IMR-90 (cell line): ENCODE measurements around the gene ARNT2. TPM values are rescaled to one million over a fixed set of nuclear protein-coding genes. Genes with fewer than 3 reads are reported as not detected.

ENCODE experiments used
- ATAC-seq: fragments of 200-7000 bp; cut with Tn5 transposase; 2 replicates; pipeline ENCODE4 v1.9.1; 2020; ENCODE audit warnings: low read depth, mild to moderate bottlenecking, moderate library complexity
- BruUV-seq: library from RNA; stranded (reverse); fragments of 400-500 nt; replicated peaks from 2 replicates; lab custom pipeline; 2021; lab: Mats Ljungman, UMichigan
- CTCF ChIA-PET: fragments of 300-600 bp; formaldehyde crosslinking; extraction: SDS; loops from one replicate; lab custom pipeline; 2021; ENCODE audit warnings: antibody characterized with exemption; lab: Yijun Ruan, JAX
- POLR2A ChIA-PET: fragments of 300-600 bp; sonication (Branson Sonifier 250); formaldehyde crosslinking; loops from one replicate; lab custom pipeline; 2022; ENCODE audit warnings: antibody characterized with exemption; ENCODE audit not compliant: unreplicated experiment; lab: Charles Lee
- DNase-seq: peaks from one replicate; pipeline ENCODE4 v3.0.0; 2013
- H2AFZ ChIP-seq: replicated peaks from 2 replicates; pipeline ENCODE3; 2013; ENCODE audit warnings: low read length, mild to moderate bottlenecking; ENCODE audit not compliant: poor library complexity
- H2AK5ac ChIP-seq: 2 replicates; pipeline ENCODE4 v1.6.1; 2013; ENCODE audit warnings: low read depth, low read length, inconsistent platforms
- H2AK9ac ChIP-seq: replicated peaks from 2 replicates; pipeline ENCODE3; 2013; ENCODE audit warnings: mild to moderate bottlenecking, low read depth, low read length, moderate library complexity; ENCODE audit not compliant: poor library complexity
- H2BK120ac ChIP-seq: 2 replicates; pipeline ENCODE4 v1.6.1; 2013; ENCODE audit warnings: low read depth, low read length, inconsistent platforms
- H2BK15ac ChIP-seq: 3 replicates; pipeline ENCODE4 v1.6.1; 2013; ENCODE audit warnings: low read depth, low read length, inconsistent platforms
- H2BK20ac ChIP-seq: 2 replicates; pipeline ENCODE4 v1.6.1; 2013; ENCODE audit warnings: low read depth, mild to moderate bottlenecking, inconsistent platforms, low read length, moderate library complexity
- H2BK5ac ChIP-seq: 2 replicates; pipeline ENCODE4 v1.6.1; 2013; ENCODE audit warnings: mild to moderate bottlenecking, low read depth, low read length, inconsistent platforms; ENCODE audit not compliant: poor library complexity, severe bottlenecking
- H3K14ac ChIP-seq: replicated peaks from 2 replicates; pipeline ENCODE4 v1.6.1; 2013; ENCODE audit warnings: low read depth, low read length, inconsistent platforms
- H3K18ac ChIP-seq: 2 replicates; pipeline ENCODE4 v1.6.1; 2013; ENCODE audit warnings: low read depth, low read length, control low read depth
- H3K23ac ChIP-seq: 2 replicates; pipeline ENCODE4 v1.6.1; 2013; ENCODE audit warnings: low read depth, low read length, inconsistent platforms
- H3K27ac ChIP-seq: 2 replicates; pipeline ENCODE4 v1.5.1; 2013; ENCODE audit warnings: mild to moderate bottlenecking, control low read depth, low read length; ENCODE audit not compliant: insufficient read depth
- H3K27me3 ChIP-seq: 2 replicates; pipeline ENCODE4 v1.6.1; 2013; ENCODE audit warnings: low read length; ENCODE audit not compliant: control insufficient read depth, insufficient read depth
- H3K36me3 ChIP-seq: 2 replicates; pipeline ENCODE4 v1.6.1; 2013; ENCODE audit warnings: low read length, mixed read lengths; ENCODE audit not compliant: control insufficient read depth, insufficient read depth
- H3K4ac ChIP-seq: 2 replicates; pipeline ENCODE4 v1.6.1; 2013; ENCODE audit warnings: low read depth, low read length, inconsistent platforms
- H3K4me1 ChIP-seq: 2 replicates; pipeline ENCODE4 v1.6.1; 2013; ENCODE audit warnings: low read length, mixed read lengths; ENCODE audit not compliant: control insufficient read depth, insufficient read depth
- H3K4me2 ChIP-seq: 2 replicates; pipeline ENCODE4 v1.6.1; 2013; ENCODE audit warnings: low read depth, mild to moderate bottlenecking, control low read depth, low read length, moderate library complexity
- H3K4me3 ChIP-seq: 2 replicates; pipeline ENCODE4 v1.5.1; 2013; ENCODE audit warnings: low read depth, mild to moderate bottlenecking, control low read depth, low read length, moderate library complexity; ENCODE audit not compliant: insufficient read depth
- H3K56ac ChIP-seq: 2 replicates; pipeline ENCODE4 v1.6.1; 2013; ENCODE audit warnings: low read length, inconsistent platforms; ENCODE audit not compliant: insufficient read depth; ENCODE audit errors: extremely low read depth
- H3K79me1 ChIP-seq, 2 experiments: 2 replicates each; pipeline ENCODE4 v1.6.1; 2013; ENCODE audit warnings: low read length in 2 of 2, inconsistent platforms in 1 of 2, low read depth in 1 of 2
- H3K9ac ChIP-seq: 2 replicates; pipeline ENCODE4 v1.6.1; 2013; ENCODE audit warnings: low read depth, low read length, control low read depth
- H3K9me1 ChIP-seq: 2 replicates; pipeline ENCODE4 v1.6.1; 2013; ENCODE audit warnings: low read length, inconsistent platforms; ENCODE audit not compliant: insufficient read depth
- H3K9me3 ChIP-seq: 2 replicates; pipeline ENCODE4 v1.6.1; 2013; ENCODE audit warnings: low read length; ENCODE audit not compliant: control insufficient read depth, insufficient read depth
- H4K20me1 ChIP-seq: 2 replicates; pipeline ENCODE4 v1.6.1; 2013; ENCODE audit warnings: low read length, inconsistent platforms; ENCODE audit not compliant: insufficient read depth
- H4K5ac ChIP-seq: 2 replicates; pipeline ENCODE4 v1.6.1; 2013; ENCODE audit warnings: mild to moderate bottlenecking, low read depth, low read length, control low read depth
- H4K8ac ChIP-seq, 2 experiments: 2 replicates each; pipeline ENCODE4 v1.6.1; 2013; ENCODE audit warnings: low read depth in 2 of 2, low read length in 2 of 2, control low read depth in 1 of 2, inconsistent platforms in 1 of 2
- H4K91ac ChIP-seq: 2 replicates; pipeline ENCODE4 v1.6.1; 2013; ENCODE audit warnings: low read depth, low read length, inconsistent platforms; ENCODE audit not compliant: insufficient read depth
- CEBPB ChIP-seq: IDR thresholded peaks from 2 replicates; pipeline ENCODE4 v1.6.1; 2012; ENCODE audit warnings: low read depth, low read length, improper control_type of control experiment
- CHD1 ChIP-seq: IDR thresholded peaks from 2 replicates; pipeline ENCODE4 v1.6.1; 2012; ENCODE audit warnings: low read depth, low read length, improper control_type of control experiment
- FOS ChIP-seq: fragments of 150-350 bp; IDR thresholded peaks from 2 replicates; pipeline ENCODE4 v1.6.1; 2016; ENCODE audit warnings: low read depth, low read length
- MAFK ChIP-seq: IDR thresholded peaks from 2 replicates; pipeline ENCODE4 v1.6.1; 2012; ENCODE audit warnings: low read depth, low read length, improper control_type of control experiment
- MAZ ChIP-seq: IDR thresholded peaks from 2 replicates; pipeline ENCODE4 v1.6.1; 2012; ENCODE audit warnings: low read depth, mild to moderate bottlenecking, low read length, improper control_type of control experiment, moderate library complexity, borderline replicate concordance
- MXI1 ChIP-seq: IDR thresholded peaks from 2 replicates; pipeline ENCODE4 v1.6.1; 2012; ENCODE audit warnings: low read depth, mild to moderate bottlenecking, low read length, moderate library complexity, borderline replicate concordance
- POLR2A ChIP-seq: IDR thresholded peaks from 2 replicates; pipeline ENCODE4 v1.6.1; 2012; ENCODE audit warnings: mild to moderate bottlenecking, low read depth, low read length
- RAD21 ChIP-seq: IDR thresholded peaks from 2 replicates; pipeline ENCODE4 v1.6.1; 2012; ENCODE audit warnings: low read length, improper control_type of control experiment
- RCOR1 ChIP-seq: IDR thresholded peaks from 2 replicates; pipeline ENCODE4 v1.6.1; 2012; ENCODE audit warnings: mild to moderate bottlenecking, low read length, improper control_type of control experiment; ENCODE audit not compliant: insufficient replicate concordance
- RFX5 ChIP-seq: IDR thresholded peaks from 2 replicates; pipeline ENCODE4 v1.8.0; 2012; ENCODE audit warnings: low read depth, mild to moderate bottlenecking, low read length, moderate library complexity
- SMC3 ChIP-seq: fragments of 150-350 bp; IDR thresholded peaks from 2 replicates; pipeline ENCODE4 v1.6.1; 2016; ENCODE audit warnings: low read depth, mild to moderate bottlenecking, antibody characterized with exemption, low read length, moderate library complexity
- WGBS, 2 experiments: methylation state at CpG; one replicate each; pipeline versions ENCODE4 v1.1.5 to v1.1.7; 2013; ENCODE audit warnings: missing lambda C conversion rate in 2 of 2; ENCODE audit not compliant: insufficient read length in 1 of 2; ENCODE audit errors: extremely low coverage in 2 of 2; 5-methylcytosine and 5-hydroxymethylcytosine counted together
- dilution Hi-C: fragments of 300-500 bp; cut with HindIII; formaldehyde crosslinking; loops from one replicate; pipeline ENCODE4 v1.14.3; 2018; ENCODE audit warnings: low sequenced_read_pairs; ENCODE audit not compliant: unreplicated experiment
- in situ Hi-C: fragments of 300-500 bp; cut with MboI; formaldehyde crosslinking; loops from 3 replicates; pipeline ENCODE4 v1.14.3; 2019; ENCODE audit warnings: low sequenced_read_pairs, inconsistent platforms, mixed read lengths
- intact Hi-C: fragments of 100-400 bp; cut with micrococcal nuclease; formaldehyde crosslinking; loops from 2 replicates; pipeline ENCODE4 v1.10.0; 2022
- polyA plus RNA-seq, 3 experiments: library from polyadenylated mRNA; depleted of rRNA; stranded (reverse); fragments of >200 nt; gene quantifications; 2 replicates each; pipeline ENCODE4 v1.2.3, GENCODE V29; 2012; ENCODE audit warnings: low replicate concordance in 1 of 3
- total RNA-seq: library from RNA; depleted of rRNA; stranded (reverse); fragments of >200 nt; gene quantifications from 2 replicates; pipeline ENCODE4 v1.2.3, GENCODE V29; 2012

ARNT2 gene
- total and polyA plus RNA-seq, 2 of the 4 experiments (the other 2 are of a cell fraction) = 18.2 to 19.0 TPM

GRCh38 chr15:80475572-80475971, 71.4 kb downstream of the ARNT2 start (continued):
- no peak for TF ChIP-seq RFX5
- no peak for TF ChIP-seq SMC3
- TF ChIP-seq MXI1 = no peak
- TF ChIP-seq FOS = no peak
- TF ChIP-seq RAD21 = no peak; the same call in 1 of the 2 replicates
- TF ChIP-seq POLR2A = no peak

GRCh38 chr15:80476036-80476435, 71.9 kb downstream of the ARNT2 start:
- Histone ChIP-seq H3K9me3 (peaks cover 5% of the 10 kb centered on the region), H3K79me1 (peaks cover 26 to 41% of the 10 kb centered on the region in 2 experiments; a peak in 3 of 4 replicates), H3K9ac (no peak overlapping the region), H2BK20ac (peak overlapping the region; percentile 23; the same call in 1 of the 2 replicates), H3K4me3 (no peak overlapping the region), H3K23ac (no peak overlapping the region; the same call in 1 of the 2 replicates), H3K18ac (peak overlapping the region; percentile 50; the same call in 1 of the 2 replicates), H4K8ac (peak overlapping the region in 1 of 2 experiments; percentile 45; a peak in 2 of 4 replicates), H3K9me1 (peaks cover 41% of the 10 kb centered on the region), H3K14ac (peak overlapping the region; percentile 43; the same call in 1 of the 2 replicates), H4K91ac (0 out of 2 replicates have a peak overlapping the region, but pooled peaks have one; percentile 2), H3K4ac (peak overlapping the region; percentile 71), H3K4me1 (peaks cover 39% of the 10 kb centered on the region), H3K27me3 (no peaks in the 10 kb centered on the region), H2AK5ac (peak overlapping the region; percentile 62), H3K56ac (no peak overlapping the region), H2BK120ac (peak overlapping the region; percentile 99), H2BK15ac (peak overlapping the region; percentile 23; the same call in 2 of the 3 replicates), H4K20me1 (no peaks in the 10 kb centered on the region), H3K4me2 (no peak overlapping the region), H2AFZ (no peak overlapping the region), H2AK9ac (no peak overlapping the region), H2BK5ac (peak overlapping the region; percentile 88), H3K27ac (no peak overlapping the region), H3K36me3 (peaks cover 4% of the 10 kb centered on the region; the same call in 1 of the 2 replicates), H4K5ac (no peak overlapping the region)
- dilution Hi-C loops (no loop called here), intact Hi-C loops (no loop called here), in situ Hi-C loops (no loop called here)
- CTCF ChIA-PET = interaction anchor here (0.7 to 1.1 kb wide), 4 partner anchors 9 to 92 kb away, joined by 3 to 4 read pairs (median 4); no protein-coding TSS in a partner anchor
- POLR2A ChIA-PET = interaction anchor here (1.0 kb wide), 1 partner anchor 303 kb away, joined by 4 read pairs; the partner anchor contains the start of gene CEMIP
- BruUV-seq = no TSS peak
- WGBS, 2 experiments = 90% methylated on average over 2 of the region's 6 CpGs; no CpG with 5 or more reads in 1 of the 2 experiments
- DNase-seq = no peak
- peak; percentile 96 for TF ChIP-seq CEBPB
- no peak for TF ChIP-seq MAFK
- TF ChIP-seq RCOR1 = no peak
- no peak for TF ChIP-seq MAZ
- TF ChIP-seq MXI1 = no peak
- no peak for TF ChIP-seq CHD1
- no peak for ATAC-seq
